Retinal pigment epithelial cell (primary cell): ENCODE data around the gene ELL2.

Experiments
- DNase-seq: peaks from one replicate; pipeline ENCODE4 v3.0.0-alpha.2; 2010; ENCODE audit warnings: low read depth
- H3K4me3 ChIP-seq: 2 replicates; pipeline ENCODE4 v1.5.1; 2011; ENCODE audit warnings: mild to moderate bottlenecking, low read length, control low read depth, moderate library complexity
- TF ChIP-seq, protein P1 (sequence below): conservative IDR thresholded peaks from 2 replicates; pipeline ENCODE4 v1.5.1; 2011; ENCODE audit warnings: low read depth, low read length, control low read depth, inconsistent platforms

ELL2 gene

DNA sequence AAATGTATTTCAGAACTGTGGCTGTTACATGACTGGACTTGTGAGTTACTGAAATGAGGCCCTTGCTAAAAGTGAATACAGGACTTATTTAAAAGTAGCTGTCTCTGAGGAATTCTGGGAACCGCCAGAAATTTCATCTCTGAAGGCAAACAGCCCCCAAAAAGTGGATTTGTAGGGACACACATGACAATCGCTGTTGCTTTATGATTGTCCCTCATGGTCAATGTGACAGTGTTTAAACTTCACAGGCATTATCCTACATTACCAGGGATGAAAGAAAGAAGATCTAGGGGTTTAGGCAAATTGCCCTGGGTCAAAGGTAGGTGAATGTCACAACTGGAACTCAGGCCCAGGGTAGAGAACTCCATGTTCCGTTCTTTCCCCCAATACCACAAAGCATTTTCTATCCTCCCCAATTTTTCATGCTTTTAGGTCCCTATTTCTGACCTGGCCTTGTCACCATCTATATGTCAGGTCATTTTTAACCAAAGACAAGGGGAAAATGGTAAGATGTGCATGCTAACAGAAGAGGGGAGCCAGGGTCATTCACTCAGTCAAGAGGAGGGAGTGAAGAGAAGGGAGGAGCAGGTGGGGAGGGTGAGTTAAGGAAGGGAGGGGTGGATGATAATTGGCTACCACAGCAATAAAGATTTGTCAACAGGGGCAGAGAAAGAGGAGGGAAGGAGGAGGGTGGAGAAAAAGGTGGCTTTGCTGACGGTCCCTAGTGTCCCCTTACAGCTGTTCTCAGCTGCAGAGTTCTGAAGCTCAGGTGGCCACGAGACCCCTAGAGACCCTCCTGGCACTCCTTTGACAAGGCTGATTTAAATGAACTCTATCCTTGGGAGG is 81.3 kb downstream of the ELL2 start:
- no peak for DNase-seq
- no peak overlapping the region for H3K4me3 ChIP-seq
- TF ChIP-seq, protein P1, sequence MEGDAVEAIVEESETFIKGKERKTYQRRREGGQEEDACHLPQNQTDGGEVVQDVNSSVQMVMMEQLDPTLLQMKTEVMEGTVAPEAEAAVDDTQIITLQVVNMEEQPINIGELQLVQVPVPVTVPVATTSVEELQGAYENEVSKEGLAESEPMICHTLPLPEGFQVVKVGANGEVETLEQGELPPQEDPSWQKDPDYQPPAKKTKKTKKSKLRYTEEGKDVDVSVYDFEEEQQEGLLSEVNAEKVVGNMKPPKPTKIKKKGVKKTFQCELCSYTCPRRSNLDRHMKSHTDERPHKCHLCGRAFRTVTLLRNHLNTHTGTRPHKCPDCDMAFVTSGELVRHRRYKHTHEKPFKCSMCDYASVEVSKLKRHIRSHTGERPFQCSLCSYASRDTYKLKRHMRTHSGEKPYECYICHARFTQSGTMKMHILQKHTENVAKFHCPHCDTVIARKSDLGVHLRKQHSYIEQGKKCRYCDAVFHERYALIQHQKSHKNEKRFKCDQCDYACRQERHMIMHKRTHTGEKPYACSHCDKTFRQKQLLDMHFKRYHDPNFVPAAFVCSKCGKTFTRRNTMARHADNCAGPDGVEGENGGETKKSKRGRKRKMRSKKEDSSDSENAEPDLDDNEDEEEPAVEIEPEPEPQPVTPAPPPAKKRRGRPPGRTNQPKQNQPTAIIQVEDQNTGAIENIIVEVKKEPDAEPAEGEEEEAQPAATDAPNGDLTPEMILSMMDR, result no peak

DNA sequence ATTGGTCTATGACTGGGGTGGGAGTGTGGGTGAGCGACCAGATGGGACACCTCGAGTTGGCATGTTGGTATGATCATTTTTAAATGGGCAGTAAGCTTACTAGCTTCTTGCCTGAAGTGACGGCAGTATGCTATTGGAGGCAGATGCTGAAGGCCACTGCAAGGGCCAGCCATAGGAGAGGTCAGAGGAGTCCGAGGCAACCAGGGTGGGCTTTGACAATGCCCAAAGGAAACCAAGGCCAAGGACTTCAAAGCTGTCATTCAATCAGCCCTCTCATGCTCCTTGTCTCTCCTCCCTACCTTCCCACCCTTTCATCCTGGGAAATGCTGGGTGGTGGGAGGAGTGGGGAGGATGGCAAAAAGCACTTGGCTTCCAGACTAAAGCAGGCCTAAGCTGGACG is 82.0 kb downstream of the ELL2 start:
- DNase-seq, result no peak

DNA sequence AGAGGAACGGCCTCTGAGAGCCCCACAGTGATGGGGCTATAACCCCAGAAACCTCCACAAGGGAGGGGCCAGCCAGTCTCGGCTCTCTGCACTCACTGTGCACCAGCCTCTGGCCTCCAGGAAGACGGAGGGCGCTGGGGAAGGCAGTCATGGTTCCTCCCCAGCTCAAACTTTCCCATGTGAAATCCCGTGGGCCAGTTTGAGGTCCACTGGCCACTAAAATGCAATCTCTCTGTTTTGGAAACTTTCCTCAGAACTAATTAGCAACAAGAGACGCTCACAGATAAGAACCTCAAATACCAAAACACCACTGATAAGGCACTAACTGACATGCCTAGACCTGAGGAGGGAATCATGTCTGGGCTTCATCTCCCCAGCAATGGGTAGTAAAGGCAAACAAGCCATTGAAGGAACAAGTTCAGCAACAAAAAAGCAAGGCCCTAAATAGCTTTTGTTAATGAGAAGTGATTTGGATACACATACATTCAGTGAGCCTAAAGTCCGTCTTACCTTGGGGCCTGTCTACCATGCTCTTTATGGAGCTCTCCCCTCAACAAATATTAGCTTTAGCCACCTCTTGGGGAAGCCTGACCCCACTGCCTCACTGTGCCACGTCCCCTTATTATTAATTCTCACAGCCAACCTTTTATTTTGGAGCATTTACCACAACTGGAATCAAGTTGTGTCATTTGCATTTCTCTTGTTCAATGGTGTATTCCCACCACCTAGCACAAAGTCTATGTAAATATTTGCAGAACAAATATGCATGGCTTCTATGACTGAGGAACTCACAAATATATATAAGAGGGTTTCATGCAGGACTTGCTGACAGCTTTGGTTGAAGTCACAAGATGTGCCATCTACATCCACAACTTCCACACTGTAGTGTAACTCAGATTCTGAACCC is 83.0 kb downstream of the ELL2 start:
- DNase-seq, result no peak
- H3K4me3 ChIP-seq, result no peak overlapping the region
- TF ChIP-seq, protein P1, result no peak

More for the DNA sequence above, 82.0 kb downstream of the ELL2 start:
- no peak overlapping the region for H3K4me3 ChIP-seq
- TF ChIP-seq, protein P1, result no peak

DNA sequence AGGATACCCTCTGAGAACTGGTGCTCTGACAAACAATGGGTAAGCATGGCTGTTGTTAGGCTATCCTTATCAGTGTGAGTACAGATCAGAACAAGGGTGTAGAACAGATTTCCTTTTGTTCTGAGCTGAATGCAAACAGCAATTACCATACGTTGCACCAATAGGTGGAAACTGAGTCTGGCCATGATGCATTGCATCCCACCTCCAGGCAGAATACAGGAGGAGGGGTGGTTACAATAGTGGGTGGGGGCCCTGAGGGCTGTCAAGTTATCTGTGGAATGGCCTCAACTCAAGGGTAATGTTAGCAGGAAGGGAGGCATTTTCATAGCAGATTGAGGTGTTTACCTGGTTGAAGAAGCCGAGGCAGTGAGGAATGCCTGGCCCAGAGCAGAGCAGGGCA is 84.9 kb downstream of the ELL2 start:
- H3K4me3 ChIP-seq, result no peak overlapping the region
- TF ChIP-seq, protein P1, result no peak
- DNase-seq, result no peak

DNA sequence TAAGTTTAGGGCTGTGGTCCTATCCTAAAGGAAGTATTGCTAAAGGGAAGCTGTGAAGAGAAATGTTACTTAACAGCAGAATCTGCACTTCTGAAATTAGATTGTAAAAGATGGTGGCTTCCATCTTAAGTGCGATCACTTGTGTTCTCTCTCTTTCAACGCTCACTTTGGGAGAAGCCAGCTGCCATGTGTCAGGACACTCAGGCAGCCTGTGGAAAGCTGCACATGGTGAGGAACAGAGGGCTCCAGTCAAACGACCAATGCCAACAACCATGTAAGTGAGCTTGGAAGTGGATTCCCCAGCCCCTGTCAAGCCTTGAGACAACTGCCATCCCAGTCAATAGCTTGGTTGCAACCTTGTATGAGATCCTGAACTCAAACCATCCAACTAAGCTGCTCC is 87.4 kb downstream of the ELL2 start:
- TF ChIP-seq, protein P1, result no peak
- no peak for DNase-seq
- H3K4me3 ChIP-seq, result no peak overlapping the region

DNA sequence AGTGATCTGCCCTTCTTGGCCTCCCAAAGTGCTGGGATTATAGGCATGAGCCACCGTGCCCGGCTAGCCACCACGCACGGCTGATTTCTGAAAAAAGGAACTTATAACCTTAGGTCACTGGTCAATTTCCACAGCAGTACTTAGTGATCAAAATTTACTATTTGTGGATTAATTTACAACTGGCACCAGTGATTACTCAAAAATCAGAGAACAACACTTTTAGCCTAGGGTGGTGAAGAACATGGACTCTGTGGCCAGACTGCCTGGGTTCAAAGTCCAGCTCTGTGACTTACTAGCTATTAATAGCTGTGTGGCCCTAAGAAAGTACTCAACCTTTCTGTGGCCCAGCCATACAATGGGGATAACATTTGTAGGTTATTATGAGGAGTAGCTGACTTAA is 88.3 kb downstream of the ELL2 start:
- DNase-seq, result no peak
- H3K4me3 ChIP-seq, result no peak overlapping the region
- TF ChIP-seq, protein P1, result no peak
